Activated naive CD4-positive, alpha-beta T cell treated with anti-CD3 and anti-CD28 coated beads for 36 hours (primary cell): Measurements from ENCODE around the gene UBE2E2. TPM values are rescaled to one million over a fixed set of nuclear protein-coding genes. Genes with fewer than 3 reads are reported as not detected.

ENCODE experiments used
- CTCF ChIA-PET: fragments of 350-600 bp; sonication (Branson Sonifier 250); formaldehyde crosslinking; loops from one replicate; lab custom pipeline; 2021; ENCODE audit warnings: antibody characterized with exemption; lab: Charles Lee
- DNase-seq: peaks from one replicate; pipeline ENCODE4 v3.0.0-alpha.2; 2020
- H3K27ac Mint-ChIP-seq: one replicate; pipeline ENCODE4 v1.8.0; 2021; ENCODE audit warnings: mild to moderate bottlenecking, mixed read lengths
- H3K27me3 Mint-ChIP-seq: one replicate; pipeline ENCODE4 v1.8.0; 2021; ENCODE audit warnings: low read depth, mixed read lengths
- H3K36me3 Mint-ChIP-seq: one replicate; pipeline ENCODE4 v1.8.0; 2021; ENCODE audit warnings: low read depth, mixed read lengths
- H3K4me1 Mint-ChIP-seq: one replicate; pipeline ENCODE4 v1.8.0; 2021; ENCODE audit warnings: low read depth, mixed read lengths
- H3K4me3 Mint-ChIP-seq: one replicate; pipeline ENCODE4 v1.8.0; 2021; ENCODE audit warnings: mild to moderate bottlenecking, moderate library complexity, mixed read lengths
- H3K9me3 Mint-ChIP-seq: one replicate; pipeline ENCODE4 v1.8.0; 2021; ENCODE audit warnings: mixed read lengths
- intact Hi-C: fragments of 100-400 bp; cut with micrococcal nuclease; formaldehyde crosslinking; loops from one replicate; pipeline ENCODE4 v1.15.1; 2023
- total RNA-seq, 2 experiments: library from RNA; stranded (reverse); gene quantifications; one replicate each; pipeline ENCODE4 v1.2.3, GENCODE V29; 2021

The UBE2E2 gene
- total RNA-seq, 2 experiments from 2014 or later, result 11.6 to 14.0 TPM

- DNase-seq, result no peak
- Mint-ChIP-seq H3K27me3 (no peaks in the 10 kb centered on the region), H3K4me1 (peaks cover 14% of the 10 kb centered on the region), H3K36me3 (peaks cover 7% of the 10 kb centered on the region), H3K9me3 (peaks cover 7% of the 10 kb centered on the region), H3K4me3 (no peak overlapping the region), H3K27ac (no peak overlapping the region)
- intact Hi-C loops, result no loop called here
- CTCF ChIA-PET, result no interaction called here
Observed at GRCh38 chr3:23271876-23272741, 69.0 kb downstream of the UBE2E2 start.

GRCh38 chr3:23272820-23273219, 69.7 kb downstream of the UBE2E2 start:
- CTCF ChIA-PET, result no interaction called here
- H3K4me3 Mint-ChIP-seq, result no peak overlapping the region
- DNase-seq, result no peak
- intact Hi-C loops, result no loop called here
- H3K27me3 Mint-ChIP-seq, result no peaks in the 10 kb centered on the region
- H3K4me1 Mint-ChIP-seq, result peaks cover 14% of the 10 kb centered on the region
- H3K36me3 Mint-ChIP-seq, result peaks cover 7% of the 10 kb centered on the region
- no peak overlapping the region for H3K27ac Mint-ChIP-seq
- peaks cover 7% of the 10 kb centered on the region for H3K9me3 Mint-ChIP-seq

DNA sequence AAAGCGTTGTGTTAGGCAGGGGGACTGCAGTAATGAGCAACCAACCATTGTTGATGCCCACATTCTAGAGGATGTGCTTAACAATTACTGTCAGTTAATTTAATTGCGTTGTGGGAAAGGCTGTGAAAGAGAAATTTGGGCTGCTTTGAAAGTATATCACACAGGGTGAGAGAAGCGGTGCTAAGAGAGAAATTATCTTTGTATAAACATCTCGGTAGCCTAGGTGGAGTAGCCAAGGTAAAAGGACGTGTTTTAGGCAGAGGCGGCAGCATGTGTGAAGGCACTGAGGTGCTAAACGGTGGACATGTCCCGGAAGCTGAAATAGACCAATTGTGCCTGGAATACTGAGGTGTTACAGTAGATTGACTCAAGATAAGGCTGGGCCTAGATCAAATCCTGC, 71.9 kb downstream of the UBE2E2 start:
- H3K27ac Mint-ChIP-seq, result no peak overlapping the region
- H3K4me1 Mint-ChIP-seq, result peaks cover 10% of the 10 kb centered on the region
- H3K36me3 Mint-ChIP-seq, result peaks cover 5% of the 10 kb centered on the region
- CTCF ChIA-PET, result no interaction called here
- H3K9me3 Mint-ChIP-seq, result peaks cover 7% of the 10 kb centered on the region
- intact Hi-C loops, result no loop called here
- no peaks in the 10 kb centered on the region for H3K27me3 Mint-ChIP-seq
- DNase-seq, result no peak
- H3K4me3 Mint-ChIP-seq, result no peak overlapping the region

DNA sequence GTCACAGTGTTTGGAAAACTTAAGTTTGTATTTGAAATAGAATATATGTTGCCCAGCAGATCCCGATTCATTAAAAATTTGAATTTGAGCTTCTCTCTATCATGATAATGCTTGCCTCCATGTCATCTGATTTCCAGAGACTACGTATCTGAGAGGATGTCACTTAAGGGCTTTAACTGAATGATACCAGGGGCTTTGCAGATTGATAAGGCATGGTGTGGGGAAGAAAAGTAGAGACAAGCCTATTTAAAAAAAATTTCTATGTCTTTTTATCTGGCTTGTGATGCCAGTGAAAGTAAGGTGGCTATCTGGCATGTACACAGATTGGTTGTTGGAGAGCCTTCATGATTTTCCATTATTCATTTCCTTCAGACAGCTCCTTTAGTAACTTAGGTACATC, 72.7 kb downstream of the UBE2E2 start:
- intact Hi-C loops, result no loop called here

DNA sequence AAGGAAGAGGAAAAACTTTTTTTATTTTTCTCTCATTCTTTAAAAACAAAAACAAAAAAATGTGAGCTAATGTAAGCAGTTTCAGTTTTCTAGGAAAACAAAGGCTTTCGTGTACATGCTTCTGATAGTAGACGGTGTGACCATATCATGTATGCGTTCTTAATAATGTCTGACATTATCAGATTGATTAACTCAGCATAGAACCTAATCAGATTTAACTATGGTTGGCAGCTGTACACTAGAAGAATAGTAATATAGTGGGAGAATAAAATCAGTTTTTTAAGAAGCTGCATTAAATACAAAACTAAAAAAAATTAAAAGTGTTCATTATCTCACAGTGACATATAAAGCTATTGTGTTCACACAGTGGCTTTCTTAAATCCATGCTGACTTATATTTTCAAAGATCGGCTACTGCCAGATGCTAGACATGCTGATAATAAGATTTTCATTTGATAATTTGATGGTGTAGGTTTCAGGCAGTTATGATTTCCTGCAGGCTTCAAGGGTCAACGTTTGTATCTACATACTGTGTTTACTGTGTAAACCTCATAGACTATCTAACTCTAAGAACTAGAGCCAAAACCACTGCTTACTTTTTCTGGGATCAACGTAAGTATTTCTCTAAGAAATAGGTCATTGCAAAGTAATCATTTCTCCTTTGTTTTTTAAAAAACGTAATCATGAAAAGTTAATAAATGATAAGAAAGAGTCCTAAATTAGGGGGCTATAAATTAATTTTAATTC, 74.0 kb downstream of the UBE2E2 start:
- no peaks in the 10 kb centered on the region for H3K9me3 Mint-ChIP-seq
- CTCF ChIA-PET, result no interaction called here
- H3K4me1 Mint-ChIP-seq, result peaks cover 12% of the 10 kb centered on the region
- H3K36me3 Mint-ChIP-seq, result no peaks in the 10 kb centered on the region
- H3K4me3 Mint-ChIP-seq, result no peak overlapping the region
- DNase-seq, result no peak
- H3K27ac Mint-ChIP-seq, result no peak overlapping the region
- intact Hi-C loops, result no loop called here
- no peaks in the 10 kb centered on the region for H3K27me3 Mint-ChIP-seq

More for the DNA sequence above, 72.7 kb downstream of the UBE2E2 start:
- H3K36me3 Mint-ChIP-seq, result peaks cover 4% of the 10 kb centered on the region
- CTCF ChIA-PET, result no interaction called here
- H3K4me1 Mint-ChIP-seq, result peaks cover 12% of the 10 kb centered on the region
- no peaks in the 10 kb centered on the region for H3K27me3 Mint-ChIP-seq
- no peak overlapping the region for H3K4me3 Mint-ChIP-seq
- H3K27ac Mint-ChIP-seq, result no peak overlapping the region
- DNase-seq, result no peak
- H3K9me3 Mint-ChIP-seq, result peaks cover 4% of the 10 kb centered on the region

DNA sequence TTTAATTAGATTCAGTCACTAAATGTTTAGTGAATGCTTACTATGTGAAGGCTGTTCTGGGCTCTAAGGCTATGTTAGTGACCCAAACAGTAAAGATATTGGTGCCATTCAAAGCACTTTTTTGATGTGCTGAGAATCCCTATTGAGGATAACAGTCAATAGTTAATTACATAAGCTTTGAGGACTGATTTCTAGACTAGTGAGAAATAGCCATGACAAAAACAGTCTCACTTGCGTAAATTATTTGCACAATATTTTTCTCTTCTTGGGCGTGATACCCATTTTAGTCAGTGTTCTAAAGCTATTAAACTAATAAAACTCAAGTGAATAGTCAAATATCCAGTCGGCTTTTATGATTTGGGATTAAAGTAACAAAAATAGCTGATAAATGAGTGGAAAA, 74.6 kb downstream of the UBE2E2 start:
- Mint-ChIP-seq H3K36me3 (no peaks in the 10 kb centered on the region), H3K4me1 (peaks cover 8% of the 10 kb centered on the region), H3K9me3 (no peaks in the 10 kb centered on the region), H3K27me3 (no peaks in the 10 kb centered on the region), H3K4me3 (no peak overlapping the region), H3K27ac (no peak overlapping the region)
- intact Hi-C loops, result no loop called here
- no peak for DNase-seq
- CTCF ChIA-PET, result no interaction called here

- Mint-ChIP-seq H3K9me3 (peaks cover 21% of the 10 kb centered on the region), H3K27ac (no peak overlapping the region), H3K36me3 (peaks cover 15% of the 10 kb centered on the region), H3K27me3 (no peaks in the 10 kb centered on the region), H3K4me1 (peaks cover 8% of the 10 kb centered on the region), H3K4me3 (no peak overlapping the region)
- DNase-seq, result no peak
- CTCF ChIA-PET, result no interaction called here
- intact Hi-C loops, result no loop called here
Observed at GRCh38 chr3:23283625-23284024, 80.5 kb downstream of the UBE2E2 start.

- peaks cover 21% of the 10 kb centered on the region for H3K9me3 Mint-ChIP-seq
Observed at GRCh38 chr3:23288286-23288685, 85.2 kb downstream of the UBE2E2 start.

GRCh38 chr3:23288715-23289114, 85.6 kb downstream of the UBE2E2 start:
- CTCF ChIA-PET, result interaction anchor here (0.6 kb wide), 1 partner anchor 92 kb away, joined by 3 read pairs; no protein-coding TSS in a partner anchor
- Mint-ChIP-seq H3K27ac (no peak overlapping the region), H3K4me3 (no peak overlapping the region), H3K36me3 (peaks cover 15% of the 10 kb centered on the region), H3K27me3 (no peaks in the 10 kb centered on the region), H3K4me1 (peaks cover 5% of the 10 kb centered on the region), H3K9me3 (peaks cover 21% of the 10 kb centered on the region)
- no peak for DNase-seq
- intact Hi-C loops, result no loop called here

More at GRCh38 chr3:23288286-23288685, 85.2 kb downstream of the UBE2E2 start:
- no peak overlapping the region for H3K4me3 Mint-ChIP-seq
- CTCF ChIA-PET, result interaction anchor here (0.6 kb wide), 1 partner anchor 93 kb away, joined by 3 read pairs; no protein-coding TSS in a partner anchor
- no peak overlapping the region for H3K27ac Mint-ChIP-seq
- H3K27me3 Mint-ChIP-seq, result no peaks in the 10 kb centered on the region
- H3K4me1 Mint-ChIP-seq, result peaks cover 5% of the 10 kb centered on the region
- intact Hi-C loops, result no loop called here
- H3K36me3 Mint-ChIP-seq, result peaks cover 15% of the 10 kb centered on the region
- no peak for DNase-seq

GRCh38 chr3:23292432-23292831, 89.3 kb downstream of the UBE2E2 start:
- Mint-ChIP-seq H3K4me3 (no peak overlapping the region), H3K36me3 (peaks cover 7% of the 10 kb centered on the region), H3K9me3 (peaks cover 5% of the 10 kb centered on the region), H3K4me1 (peaks cover 5% of the 10 kb centered on the region), H3K27me3 (no peaks in the 10 kb centered on the region), H3K27ac (no peak overlapping the region)
- intact Hi-C loops, result no loop called here
- CTCF ChIA-PET, result no interaction called here
- no peak for DNase-seq

DNA sequence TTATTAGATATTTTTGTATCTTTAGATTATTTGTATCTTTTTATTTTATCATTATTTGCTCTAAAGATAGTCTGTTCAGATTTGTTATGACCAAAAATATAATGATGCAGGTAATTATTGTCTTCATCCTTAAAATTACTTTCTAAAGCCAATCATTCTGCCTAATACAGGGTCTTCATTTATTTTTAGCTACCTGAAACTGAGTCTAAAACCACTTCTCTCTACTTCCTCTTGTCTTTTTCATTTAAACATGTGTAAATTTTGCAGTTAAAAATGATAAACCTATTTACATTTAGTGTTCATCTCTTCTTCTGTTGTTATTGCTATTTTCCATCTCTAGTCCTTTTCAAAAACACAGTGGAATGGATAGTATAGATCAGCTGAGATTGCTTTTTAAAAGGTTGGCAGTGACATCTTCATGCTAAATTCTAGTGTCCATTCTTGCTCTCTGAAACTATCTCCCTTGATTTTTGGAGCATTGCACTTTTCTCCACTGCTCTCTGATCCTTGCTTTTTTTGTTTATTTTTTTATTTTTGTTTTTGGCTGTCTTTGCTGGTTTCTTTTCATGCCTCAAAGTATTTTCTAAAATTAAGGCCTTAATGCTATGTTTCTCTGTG, 91.8 kb downstream of the UBE2E2 start:
- Mint-ChIP-seq H3K4me1 (no peaks in the 10 kb centered on the region), H3K27ac (no peak overlapping the region), H3K9me3 (peaks cover 9% of the 10 kb centered on the region), H3K4me3 (no peak overlapping the region), H3K36me3 (peaks cover 9% of the 10 kb centered on the region), H3K27me3 (no peaks in the 10 kb centered on the region)
- CTCF ChIA-PET, result no interaction called here
- intact Hi-C loops, result no loop called here
- no peak for DNase-seq

GRCh38 chr3:23301819-23302218, 98.7 kb downstream of the UBE2E2 start:
- H3K27me3 Mint-ChIP-seq, result no peaks in the 10 kb centered on the region
- H3K4me3 Mint-ChIP-seq, result no peak overlapping the region
- CTCF ChIA-PET, result interaction anchor here (0.6 kb wide), 1 partner anchor 397 kb away, joined by 3 read pairs; no protein-coding TSS in a partner anchor
- peaks cover 14% of the 10 kb centered on the region for H3K9me3 Mint-ChIP-seq
- intact Hi-C loops, result no loop called here
- no peak overlapping the region for H3K27ac Mint-ChIP-seq
- DNase-seq, result no peak
- peaks cover 5% of the 10 kb centered on the region for H3K4me1 Mint-ChIP-seq
- H3K36me3 Mint-ChIP-seq, result peaks cover 13% of the 10 kb centered on the region
